Measurements from ENCODE around the gene LRRC8A.

DNA sequence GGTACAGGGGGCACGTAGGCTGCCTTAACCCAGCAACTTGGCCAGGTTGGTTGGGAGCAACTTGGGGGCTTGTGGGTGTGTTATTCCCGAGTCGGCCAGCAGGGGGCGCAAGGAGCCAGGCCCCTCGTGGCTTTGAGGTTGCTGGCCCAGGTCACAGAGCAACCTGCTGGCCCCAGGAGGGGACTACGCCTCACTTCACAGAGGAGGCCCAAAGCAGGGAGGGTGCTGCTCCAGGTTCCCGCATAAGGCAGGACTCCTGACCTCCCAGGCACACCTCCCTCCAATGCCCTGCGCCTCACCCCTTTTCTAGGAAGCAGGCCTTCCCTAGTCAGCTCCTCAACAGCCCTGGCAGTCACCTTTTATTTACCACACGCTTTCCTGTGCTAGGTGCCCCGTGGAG is 18.3 kb upstream of the LRRC8A start:
- TF ChIP-seq, protein P1, sequence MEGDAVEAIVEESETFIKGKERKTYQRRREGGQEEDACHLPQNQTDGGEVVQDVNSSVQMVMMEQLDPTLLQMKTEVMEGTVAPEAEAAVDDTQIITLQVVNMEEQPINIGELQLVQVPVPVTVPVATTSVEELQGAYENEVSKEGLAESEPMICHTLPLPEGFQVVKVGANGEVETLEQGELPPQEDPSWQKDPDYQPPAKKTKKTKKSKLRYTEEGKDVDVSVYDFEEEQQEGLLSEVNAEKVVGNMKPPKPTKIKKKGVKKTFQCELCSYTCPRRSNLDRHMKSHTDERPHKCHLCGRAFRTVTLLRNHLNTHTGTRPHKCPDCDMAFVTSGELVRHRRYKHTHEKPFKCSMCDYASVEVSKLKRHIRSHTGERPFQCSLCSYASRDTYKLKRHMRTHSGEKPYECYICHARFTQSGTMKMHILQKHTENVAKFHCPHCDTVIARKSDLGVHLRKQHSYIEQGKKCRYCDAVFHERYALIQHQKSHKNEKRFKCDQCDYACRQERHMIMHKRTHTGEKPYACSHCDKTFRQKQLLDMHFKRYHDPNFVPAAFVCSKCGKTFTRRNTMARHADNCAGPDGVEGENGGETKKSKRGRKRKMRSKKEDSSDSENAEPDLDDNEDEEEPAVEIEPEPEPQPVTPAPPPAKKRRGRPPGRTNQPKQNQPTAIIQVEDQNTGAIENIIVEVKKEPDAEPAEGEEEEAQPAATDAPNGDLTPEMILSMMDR (optimal IDR thresholded peaks at IDR 0.05 in 1 of 3, IDR thresholded peaks at IDR 0.05 in 1 of 3, conservative IDR thresholded peaks at IDR 0.05 in 1 of 3; ENCODE audit: extremely low read depth in 1 of 3, insufficient read depth in 2 of 3, low read length in 3 of 3) = peak; percentile 83 to 99 (median 92)
- no peak for TF ChIP-seq EZH2 (IDR thresholded peaks at IDR 0.05; ENCODE audit: low read length)
